T-helper 9 cell (primary cell): ENCODE results near the gene MARS1.
"Not testable (repeated sequence)": the region's sequence is repeated elsewhere in the genome, so short reads cannot be mapped to it uniquely, and the experiment has no call there.

Experiments used
- DNase-seq: peaks from one replicate; pipeline ENCODE4 v3.0.0-alpha.2; 2020

Gene MARS1

DNA sequence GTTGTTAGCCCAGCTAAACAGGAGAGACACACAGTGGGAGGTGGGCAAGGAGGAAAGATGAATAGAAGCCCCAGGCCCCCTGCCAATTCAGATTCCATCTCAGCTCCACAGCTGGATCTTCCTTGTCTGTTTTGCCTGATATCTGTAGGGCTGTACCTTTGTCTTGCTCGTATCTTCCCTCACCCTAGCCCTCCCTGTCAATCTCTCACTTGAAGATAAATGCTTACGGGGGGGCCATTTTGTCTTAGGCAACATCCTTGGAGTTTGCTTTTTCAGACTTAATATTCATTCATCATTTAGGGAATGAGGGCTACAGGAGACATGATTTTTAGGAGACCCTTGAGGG is 64.4 kb downstream of the MARS1 start:
- DNase-seq, result no peak

DNA sequence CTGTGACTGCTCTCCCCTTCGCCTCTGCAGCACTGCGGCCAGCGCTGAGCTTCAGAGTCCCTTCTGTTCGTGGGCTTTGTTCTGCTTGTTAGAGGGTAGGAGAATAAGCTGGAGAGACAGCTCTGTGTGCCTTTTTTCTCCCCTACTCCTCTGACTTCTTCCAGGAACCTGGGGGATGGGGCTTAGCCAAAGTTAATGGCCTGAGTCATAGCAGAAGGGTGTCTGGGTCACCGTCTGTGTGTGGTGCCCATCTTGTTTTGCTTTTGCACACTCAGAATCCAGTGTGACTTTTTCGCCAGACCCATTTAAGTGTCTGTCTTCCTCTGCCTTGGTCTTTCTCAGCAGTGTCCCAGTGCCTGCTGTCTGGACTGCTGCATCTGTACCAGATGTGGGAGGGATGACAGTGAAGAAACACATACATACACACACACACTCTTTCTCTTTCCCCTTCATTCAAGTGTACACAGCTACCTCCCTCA is 65.0 kb downstream of the MARS1 start:
- DNase-seq, result no peak

DNA sequence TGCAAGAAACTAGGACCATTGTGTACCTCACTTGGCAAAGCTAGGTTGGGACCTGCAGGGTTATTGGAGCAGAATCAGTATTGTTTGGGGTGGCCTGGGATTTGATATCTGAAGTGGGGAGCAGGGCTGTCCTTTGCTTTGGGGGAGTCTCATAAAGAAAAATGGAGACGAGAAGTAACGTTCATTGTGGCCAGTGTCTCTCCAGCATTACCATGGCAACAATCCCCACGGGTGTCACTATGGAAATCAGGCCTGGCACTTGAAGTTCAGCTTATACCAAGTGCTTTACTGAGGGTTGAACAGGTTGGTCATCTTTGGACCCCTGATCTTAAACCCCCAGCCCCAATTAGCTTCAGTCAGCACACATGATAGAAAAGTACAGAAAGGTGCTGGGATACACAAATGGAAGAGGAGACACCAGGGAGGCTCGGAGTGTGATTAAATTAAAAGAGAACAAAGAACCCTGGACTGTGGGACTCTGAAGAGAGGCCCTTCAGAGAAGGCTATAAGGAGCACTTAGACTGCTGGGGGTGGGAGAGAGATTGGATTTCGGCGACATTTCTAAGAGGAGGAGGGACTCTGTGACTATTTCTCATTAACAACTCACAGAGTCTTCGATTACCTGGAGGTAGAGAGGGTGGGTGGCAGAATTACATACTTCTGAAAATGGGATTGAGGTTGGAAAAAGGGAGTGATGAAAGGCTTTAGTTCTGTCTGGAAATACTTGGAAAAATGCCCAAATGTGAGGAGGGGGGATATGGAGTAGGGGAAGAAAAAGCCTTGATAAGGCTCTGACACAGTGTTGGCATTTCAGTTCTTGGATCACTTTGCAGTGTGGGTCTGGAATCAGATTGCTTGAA is 65.7 kb downstream of the MARS1 start:
- DNase-seq, result no peak

DNA sequence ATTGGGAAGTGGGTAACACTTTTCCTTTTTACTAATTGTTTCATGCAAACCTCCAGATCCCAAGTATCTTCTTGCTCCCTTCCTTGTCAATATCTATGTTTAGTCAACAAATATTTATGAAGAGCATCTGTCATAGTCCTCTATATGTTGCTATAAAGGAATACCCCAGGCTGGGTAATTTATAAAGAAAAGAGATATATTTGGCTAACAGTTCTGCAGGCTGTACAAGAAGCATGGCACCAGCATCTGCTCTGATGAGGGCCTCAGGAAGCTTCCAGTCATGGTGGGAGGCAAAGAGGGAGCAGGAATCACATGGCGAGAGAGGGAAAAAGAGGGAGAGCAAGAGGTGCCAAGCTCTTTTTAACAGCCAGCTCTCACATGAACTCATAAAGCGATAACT is 66.6 kb downstream of the MARS1 start:
- no peak for DNase-seq

DNA sequence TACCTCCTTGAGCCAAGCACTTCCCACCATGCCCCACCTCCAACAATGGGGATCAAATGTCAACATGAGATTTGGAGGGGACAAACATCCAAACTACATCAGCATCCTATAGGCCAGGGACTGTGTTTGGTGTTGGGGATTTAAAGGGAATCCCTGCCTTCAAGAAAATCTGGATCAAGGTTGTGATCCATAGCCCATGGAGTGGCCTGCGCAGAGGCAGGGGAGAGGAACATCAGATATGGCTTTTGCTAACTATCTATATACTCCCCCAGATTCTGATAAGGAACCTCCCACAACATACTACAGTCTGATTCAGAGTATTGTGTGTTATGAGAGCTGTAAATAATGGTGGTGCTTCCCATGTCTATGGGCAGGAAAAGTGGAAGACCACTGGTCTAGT is 67.0 kb downstream of the MARS1 start:
- DNase-seq, result no peak

DNA sequence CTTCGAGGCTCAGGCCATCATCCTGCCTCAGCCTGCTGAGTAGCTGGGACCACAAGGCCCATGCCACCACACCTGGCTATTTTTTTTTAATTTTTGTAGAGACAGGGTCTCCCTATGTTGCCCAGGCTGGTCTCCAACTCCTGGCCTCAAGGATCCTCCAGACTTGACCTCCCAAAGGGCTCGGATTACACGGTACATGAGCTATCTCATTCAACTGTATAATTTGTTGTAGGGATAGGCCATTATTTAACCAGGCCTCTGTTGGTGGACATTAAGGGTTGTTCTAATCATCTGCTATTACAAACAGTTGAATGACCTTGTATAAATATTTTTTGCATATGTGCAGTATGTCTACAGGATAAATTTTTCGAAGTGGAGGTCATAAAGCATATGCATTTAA is 71.0 kb downstream of the MARS1 start:
- DNase-seq, result no peak

DNA sequence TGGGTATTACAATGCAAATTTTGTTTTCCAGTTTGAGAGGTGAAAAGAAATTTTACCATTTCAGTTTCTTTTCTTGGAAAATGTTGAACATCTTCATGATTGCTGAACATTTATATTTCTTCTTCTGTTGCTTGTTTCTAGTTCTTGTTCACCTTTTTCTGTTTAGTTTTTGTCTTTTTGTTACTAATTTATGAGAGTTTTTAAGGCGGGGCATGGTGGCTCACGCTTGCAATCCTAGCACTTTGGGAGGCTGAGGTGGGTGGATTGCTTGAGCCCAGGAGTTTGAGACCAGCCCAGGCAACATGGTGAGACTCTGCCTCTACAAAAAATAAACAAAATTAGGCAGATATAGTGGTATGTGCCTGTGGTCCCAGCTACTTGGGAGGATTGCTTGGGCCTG is 72.6 kb downstream of the MARS1 start:
- no peak for DNase-seq

DNA sequence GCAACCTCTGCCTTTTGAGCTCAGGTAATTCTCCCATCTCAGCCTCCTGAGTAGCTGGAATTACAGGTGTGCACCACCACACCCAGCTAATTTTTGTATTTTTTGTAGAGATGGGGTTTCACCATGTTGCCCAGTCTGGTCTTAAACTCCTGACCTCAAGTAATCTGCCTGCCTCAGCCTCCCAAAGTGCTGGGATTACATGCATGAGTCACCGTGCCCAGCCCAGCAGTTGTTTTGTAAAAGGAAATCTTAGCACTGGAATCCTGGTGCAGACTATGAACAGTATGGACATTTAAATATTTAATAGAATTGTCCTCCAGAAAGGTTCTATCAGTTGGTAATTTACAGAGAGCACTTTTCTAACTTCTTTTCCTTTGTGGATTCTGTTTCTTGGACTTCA is 73.2 kb downstream of the MARS1 start:
- not testable (repeated sequence) for DNase-seq

DNA sequence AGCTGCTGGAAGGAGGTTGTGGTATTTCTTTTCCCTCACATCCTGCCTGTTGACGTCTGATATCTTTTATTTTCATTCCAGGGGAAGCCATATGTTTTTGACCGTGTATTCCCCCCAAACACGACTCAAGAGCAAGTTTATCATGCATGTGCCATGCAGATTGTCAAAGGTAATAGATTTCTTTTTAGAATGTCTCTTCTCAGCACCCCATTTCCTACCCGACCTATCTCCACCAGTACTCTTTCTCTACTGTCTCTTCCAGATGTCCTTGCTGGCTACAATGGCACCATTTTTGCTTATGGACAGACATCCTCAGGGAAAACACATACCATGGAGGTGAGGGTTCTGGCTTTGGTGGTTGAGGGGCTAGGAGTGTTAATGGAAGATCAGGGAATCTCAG is 75.5 kb downstream of the MARS1 start:
- no peak for DNase-seq

DNA sequence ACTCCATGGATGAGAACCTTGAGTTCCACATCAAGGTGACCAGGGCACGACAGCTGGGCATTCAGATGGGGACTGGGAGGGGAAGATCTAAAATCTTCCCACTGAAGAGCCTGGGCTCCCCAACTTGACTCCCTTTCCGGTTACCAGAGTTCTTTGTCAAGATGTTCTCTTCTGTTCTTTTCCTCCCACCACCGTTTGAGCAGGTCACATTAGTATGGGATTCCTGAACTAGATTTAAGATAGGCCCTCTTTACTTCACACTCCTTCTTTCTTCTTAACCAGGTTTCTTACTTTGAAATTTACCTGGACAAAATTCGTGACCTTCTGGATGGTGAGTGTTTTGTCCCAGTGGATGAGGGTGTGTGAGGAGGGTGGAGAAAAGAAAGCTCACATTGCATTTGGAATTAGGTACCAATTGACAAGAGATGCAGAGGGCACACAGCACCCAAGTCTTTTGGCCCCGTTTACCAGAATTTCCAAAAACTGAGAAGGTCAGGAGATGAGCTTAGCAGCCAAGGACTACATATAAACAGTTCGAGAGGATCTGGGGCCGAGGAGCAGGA is 76.4 kb downstream of the MARS1 start:
- no peak for DNase-seq
